GM12878 (cell line): ENCODE results near the gene MAPKAP1. TPM values are rescaled to one million over a fixed set of nuclear protein-coding genes. Genes with fewer than 3 reads are reported as not detected.

Source experiments
- ATAC-seq: fragments of 200-7000 bp; cut with Tn5 transposase; 3 replicates; pipeline ENCODE4 v1.9.1; 2020; ENCODE audit warnings: mild to moderate bottlenecking, moderate library complexity
- BruUV-seq: library from RNA; stranded (reverse); fragments of 400-500 nt; replicated peaks from 2 replicates; lab custom pipeline; 2021; lab: Mats Ljungman, UMichigan
- CTCF ChIA-PET: fragments of 300-600 bp; sonication (Branson Sonifier 250); formaldehyde crosslinking; extraction: SDS; loops from one replicate; lab custom pipeline; 2021; ENCODE audit warnings: inconsistent platforms; lab: Yijun Ruan, JAX
- POLR2A ChIA-PET: fragments of 350-600 bp; formaldehyde crosslinking; extraction: SDS; loops from one replicate; lab custom pipeline; 2021; ENCODE audit warnings: inconsistent platforms; lab: Charles Lee
- RAD21 ChIA-PET: fragments of 300-600 bp; sonication (Branson Sonifier 250); formaldehyde crosslinking; loops from one replicate; lab custom pipeline; 2023; ENCODE audit warnings: antibody characterized with exemption; ENCODE audit not compliant: unreplicated experiment; lab: Charles Lee
- SMC1A ChIA-PET: fragments of 300-600 bp; sonication (Branson Sonifier 250); formaldehyde crosslinking; loops from one replicate; lab custom pipeline; 2023; ENCODE audit not compliant: unreplicated experiment, uncharacterized antibody; lab: Charles Lee
- DNase-seq: peaks from one replicate; pipeline ENCODE4 v3.0.0-alpha.2; 2011; ENCODE audit warnings: low read depth, low spot score
- FAIRE-seq: peaks from 3 replicates; lab custom pipeline; 2011; peaks lifted over from hg19 to GRCh38; lab: Jason Lieb, UNC
- H2AFZ ChIP-seq: 2 replicates; pipeline ENCODE4 v1.6.0; 2011; ENCODE audit warnings: low read depth, low read length, control low read depth; ENCODE audit not compliant: control insufficient read depth
- H3K27ac ChIP-seq: 2 replicates; pipeline ENCODE4 v1.5.1; 2011; ENCODE audit warnings: control low read depth; ENCODE audit not compliant: control insufficient read depth, insufficient read depth
- H3K27me3 ChIP-seq, 2 experiments: replicated peaks in 1 of 2; 2 replicates each; pipeline versions ENCODE4 v1.6.0 to v1.6.1; 2011; ENCODE audit warnings: low read length in 1 of 2; ENCODE audit not compliant: control insufficient read depth in 2 of 2, insufficient read depth in 2 of 2
- H3K36me3 ChIP-seq, 2 experiments: 2 replicates each; pipeline ENCODE4 v1.5.1; 2011; ENCODE audit warnings: low read length in 1 of 2; ENCODE audit not compliant: control insufficient read depth in 2 of 2, insufficient read depth in 2 of 2
- H3K4me1 ChIP-seq: 2 replicates; pipeline ENCODE4 v1.6.1; 2011; ENCODE audit warnings: mild to moderate bottlenecking, low read length, moderate library complexity, mixed read lengths; ENCODE audit not compliant: control insufficient read depth, insufficient read depth
- H3K4me2 ChIP-seq: 2 replicates; pipeline ENCODE4 v1.6.0; 2011; ENCODE audit warnings: control low read depth; ENCODE audit not compliant: control insufficient read depth, insufficient read depth
- H3K4me3 ChIP-seq: fragments of 200-600 bp; sonication (generic); 2 replicates; pipeline ENCODE4 v1.5.1; 2016
- H3K79me2 ChIP-seq: 2 replicates; pipeline ENCODE4 v1.6.0; 2011; ENCODE audit warnings: low read length; ENCODE audit not compliant: control insufficient read depth, insufficient read depth
- H3K9ac ChIP-seq: 2 replicates; pipeline ENCODE4 v1.8.0; 2011; ENCODE audit warnings: low read length, control low read depth, mixed read lengths; ENCODE audit not compliant: control insufficient read depth, insufficient read depth
- H3K9me3 ChIP-seq: replicated peaks from 3 replicates; pipeline ENCODE4 v1.5.1; 2011; ENCODE audit warnings: mild to moderate bottlenecking, low read length; ENCODE audit not compliant: control insufficient read depth, insufficient read depth
- H4K20me1 ChIP-seq: 2 replicates; pipeline ENCODE4 v1.6.0; 2011; ENCODE audit not compliant: control insufficient read depth, insufficient read depth
- FOXM1 ChIP-seq: IDR thresholded peaks from 2 replicates; pipeline ENCODE4 v1.6.1; 2012; ENCODE audit warnings: low read depth, mild to moderate bottlenecking, inconsistent platforms, low read length, moderate library complexity
- MYC ChIP-seq: IDR thresholded peaks from 2 replicates; pipeline ENCODE4 v1.6.1; 2011; ENCODE audit warnings: mild to moderate bottlenecking, low read length, moderate library complexity, inconsistent platforms; ENCODE audit not compliant: insufficient read depth, insufficient replicate concordance, insufficient read length, severe bottlenecking
- NFYA ChIP-seq: IDR thresholded peaks from 2 replicates; pipeline ENCODE4 v1.6.1; 2011; ENCODE audit warnings: low read depth, mild to moderate bottlenecking, low read length, improper control_type of control experiment, borderline replicate concordance
- NR2C2 ChIP-seq: IDR thresholded peaks from 2 replicates; pipeline ENCODE4 v1.6.1; 2011; ENCODE audit warnings: borderline replicate concordance, low read depth; ENCODE audit not compliant: control insufficient read depth, insufficient read length
- PKNOX1 ChIP-seq: fragments of 450-650 bp; IDR thresholded peaks from 2 replicates; pipeline ENCODE4 v1.6.1; 2016; ENCODE audit warnings: mild to moderate bottlenecking
- PRDM15 ChIP-seq: fragments of 450-650 bp; formaldehyde crosslinking; IDR thresholded peaks from 2 replicates; pipeline ENCODE4 v1.4.0; 2020; ENCODE audit warnings: mild to moderate bottlenecking, moderate library complexity
- STAT3 ChIP-seq: IDR thresholded peaks from 2 replicates; pipeline ENCODE4 v1.6.1; 2011; ENCODE audit warnings: low read depth, low read length, improper control_type of control experiment
- TAF1 ChIP-seq: IDR thresholded peaks from 2 replicates; pipeline ENCODE4 v1.6.1; 2011; ENCODE audit warnings: mild to moderate bottlenecking, low read depth, low read length, borderline replicate concordance
- TBL1XR1 ChIP-seq: IDR thresholded peaks from 2 replicates; pipeline ENCODE4 v1.6.1; 2012; ENCODE audit warnings: low read depth, low read length, improper control_type of control experiment
- TCF7 ChIP-seq: IDR thresholded peaks from 2 replicates; pipeline ENCODE4 v1.6.1; 2014; ENCODE audit warnings: antibody characterized with exemption, borderline replicate concordance
- ZBED1 ChIP-seq: IDR thresholded peaks from 2 replicates; pipeline ENCODE4 v1.6.1; 2016; ENCODE audit warnings: borderline replicate concordance
- ZNF274 ChIP-seq: IDR thresholded peaks from one replicate; pipeline ENCODE4 v1.8.0; 2011; ENCODE audit not compliant: insufficient read length, insufficient read depth
- ZNF687 ChIP-seq: fragments of 450-650 bp; IDR thresholded peaks from 2 replicates; pipeline ENCODE4 v1.6.1; 2017; ENCODE audit warnings: mild to moderate bottlenecking, moderate library complexity
- WGBS: methylation state at CpG from one replicate; pipeline ENCODE4 v1.1.6; 2016; ENCODE audit warnings: low lambda C conversion rate; ENCODE audit not compliant: insufficient replicate concordance, insufficient coverage; ENCODE audit errors: missing lambda C conversion rate; 5-methylcytosine and 5-hydroxymethylcytosine counted together
- in situ Hi-C: fragments of 300-500 bp; cut with MboI; formaldehyde crosslinking; loops from 9 replicates; pipeline ENCODE4 v1.14.3; 2018; ENCODE audit warnings: mixed read lengths
- intact Hi-C: fragments of 100-400 bp; cut with micrococcal nuclease; formaldehyde crosslinking; loops from one replicate; pipeline ENCODE4 v1.14.2; 2022; ENCODE audit not compliant: unreplicated experiment
- polyA plus RNA-seq, 11 experiments: library from polyadenylated mRNA; depleted of rRNA in 4 of 11; unstranded in 6 of 11; stranded (reverse) in 5 of 11; fragments of >200 nt; fragmentation: Nextera tagmentation in 4 of 11; fragmentation: Illumina TruSeq in 1 of 11; extraction: Ambion mirVana in 4 of 11; extraction: Trizol in 1 of 11; gene quantifications; 1 replicate in 1 of 11; 2 replicates in 10 of 11; pipeline versions ENCODE4 v1.2.1 to v1.2.3, GENCODE V29; 2011 to 2016; ENCODE audit warnings: inconsistent platforms in 2 of 11, missing spikeins in 2 of 11, low read depth in 1 of 11
- total RNA-seq, 4 experiments: library from RNA; depleted of rRNA in 3 of 4; stranded (reverse); fragments of >200 nt in 3 of 4; fragmentation: Illumina TruSeq in 1 of 4; extraction: Trizol in 1 of 4; gene quantifications; 2 replicates each; pipeline versions ENCODE4 v1.2.1 to v1.2.3, GENCODE V29; 2013 to 2021

Gene MAPKAP1
- total and polyA plus RNA-seq, 10 of the 15 experiments (the other 5 are each of a cell fraction or from before 2014, with no cell fraction given): 5.1 to 188 (median 105) TPM

GRCh38 chr9:125544988-125545651 lies 161.9 kb downstream of the MAPKAP1 start:
- BruUV-seq: no TSS peak
- ChIA-PET SMC1A (interaction anchor here (1.3 to 2.2 kb wide), 4 partner anchors 11 to 31 kb away, joined by 3 to 11 read pairs (median 4); no protein-coding TSS in a partner anchor), POLR2A (no interaction called here), RAD21 (interaction anchor here (1.5 kb wide), 1 partner anchor 15 kb away, joined by 3 read pairs; no protein-coding TSS in a partner anchor), CTCF (interaction anchor here (1.3 to 7.2 kb wide), 3 partner anchors 10 to 15 kb away, joined by 3 to 45 read pairs (median 11); no protein-coding TSS in a partner anchor)
- no peak overlapping the region for H3K4me2 ChIP-seq
- no peak overlapping the region for H3K9ac ChIP-seq
- H3K4me3 ChIP-seq: no peak overlapping the region
- no peaks in the 10 kb centered on the region for H3K4me1 ChIP-seq
- in situ Hi-C loops: no loop called here
- no peaks in the 10 kb centered on the region for H3K9me3 ChIP-seq
- H4K20me1 ChIP-seq: no peaks in the 10 kb centered on the region
- no peak for ATAC-seq
- no peak overlapping the region for H2AFZ ChIP-seq
- no peak for FAIRE-seq
- no peak overlapping the region for H3K27ac ChIP-seq
- no peaks in the 10 kb centered on the region for H3K79me2 ChIP-seq
- TF ChIP-seq MYC (no peak), ZBED1 (no peak), NFYA (no peak), NR2C2 (no peak), STAT3 (no peak), ZNF687 (no peak), TCF7 (no peak), ZNF274 (no peak), PRDM15 (CRISPR knock-in tag) (no peak), TAF1 (no peak), TBL1XR1 (no peak), PKNOX1 (no peak), FOXM1 (no peak)
- H3K36me3 ChIP-seq: peaks cover 4 to 6% of the 10 kb centered on the region in 2 experiments
- intact Hi-C loops: no loop called here
- no peaks in the 10 kb centered on the region for H3K27me3 ChIP-seq
- no peak for DNase-seq
- WGBS: 95% methylated on average over 13 of the region's 13 CpGs
